Ovary (tissue), 9 donors: ENCODE results near the gene THEM4. TPM values are rescaled to one million over a fixed set of nuclear protein-coding genes. Genes with fewer than 3 reads are reported as not detected.
"Not testable (repeated sequence)": the region's sequence is repeated elsewhere in the genome, so short reads cannot be mapped to it uniquely, and the experiment has no call there.

Experiments used
- DNase-seq, 5 donors: peaks; one replicate each; pipeline ENCODE4 v3.0.0-alpha.2; 2019 to 2020
- H3K27ac ChIP-seq, 2 donors: fragments of 200-600 bp; one replicate each; pipeline versions ENCODE4 v1.5.1 to v1.8.0; 2019 to 2022
- H3K27me3 ChIP-seq: fragments of 200-600 bp; one replicate; pipeline ENCODE4 v1.8.0; 2022
- H3K36me3 ChIP-seq: fragments of 200-600 bp; sonication (generic); one replicate; pipeline ENCODE4 v1.5.1; 2019
- H3K4me1 ChIP-seq: one replicate; pipeline ENCODE4 v1.8.1; 2013; ENCODE audit warnings: mild to moderate bottlenecking, moderate library complexity; ENCODE audit not compliant: insufficient read depth
- H3K4me3 ChIP-seq: fragments of 200-600 bp; sonication (generic); one replicate; pipeline ENCODE4 v1.5.1; 2017
- H3K9me3 ChIP-seq, 2 donors: fragments of 200-600 bp in 1 of 2; sonication (generic) in 1 of 2; one replicate each; pipeline versions ENCODE4 v1.5.1 to v1.8.1; 2013 to 2019; ENCODE audit warnings: mild to moderate bottlenecking in 1 of 2, moderate library complexity in 1 of 2
- CTCF ChIP-seq, 3 donors: fragments of 450-650 bp in 2 of 3; fragments of 200-600 bp in 1 of 3; IDR thresholded peaks; one replicate each; pipeline versions ENCODE4 v1.5.1 to v1.8.0; 2016 to 2022; ENCODE audit warnings: antibody characterized with exemption in 3 of 3, mild to moderate bottlenecking in 1 of 3
- EP300 ChIP-seq: sonication (generic); formaldehyde crosslinking; IDR thresholded peaks from one replicate; pipeline ENCODE4 v1.6.1; 2017; ENCODE audit warnings: antibody characterized with exemption
- POLR2A ChIP-seq: fragments of 450-650 bp; IDR thresholded peaks from one replicate; pipeline ENCODE4 v1.6.1; 2017; ENCODE audit warnings: antibody characterized with exemption, mild to moderate bottlenecking, moderate library complexity
- WGBS, 3 donors: extraction: QIAGEN DNeasy Blood & Tissue Kit in 1 of 3; methylation state at CpG; one replicate each; pipeline versions ENCODE4 v1.1.5 to v1.1.7; 2013 to 2017; 5-methylcytosine and 5-hydroxymethylcytosine counted together
- intact Hi-C, 4 donors: fragments of 100-400 bp; cut with DNase I; formaldehyde crosslinking; loops; one replicate each; pipeline versions ENCODE4 v1.11.0 to v1.15.1; 2022 to 2023
- polyA plus RNA-seq, 2 donors: library from polyadenylated mRNA; stranded (reverse); fragments of 200-250 nt in 1 of 2; fragments of 350-450 nt in 1 of 2; fragmentation: Illumina TruSeq in 1 of 2; extraction: RNeasy Lipid Tissue Mini Kit (QIAGEN cat#74804) in 1 of 2; gene quantifications; one replicate each; pipeline ENCODE4 v1.2.3, GENCODE V29; 2013 to 2014
- total RNA-seq, 7 donors: library from RNA; depleted of rRNA in 2 of 7; stranded (reverse); fragments of >200 nt in 2 of 7; fragmentation: NEBNext Ultra II Directional in 3 of 7; extraction: Animal tissue kit (Norgen Biotek cat#: 25700) in 3 of 7; gene quantifications; one replicate each; pipeline versions ENCODE4 v1.1.0 to v1.2.4, GENCODE V29; 2016 to 2023
- donor health status: DM: no; HTN: no; CAD: no; lungs with moderate emphysema.
- donor health status: DM: no; HTN: no; CAD: no.
- donor health status: Bipolar disorder and iron deficiency.
- donor health status: DM: yes; HTN: yes; CAD: no.
- donor health status: DM: no; HTN: no; CAD: no.
- donor health status: DM: yes; HTN: yes; CAD: no.

Gene THEM4
- total and polyA plus RNA-seq, 9 donors, result 10.4 to 21.8 (median 14.4) TPM

GRCh38 chr1:151905070-151905442 is 4.3 kb downstream of the THEM4 start:
- intact Hi-C loops, result no loop called here
- WGBS, 3 donors, result 40 to 66% (median 54%) methylated on average over 2 of the region's 2 CpGs
- peak overlapping the region in 1 of 2 donors; percentile 19 for H3K27ac ChIP-seq

GRCh38 chr1:151902858-151903257 is 6.5 kb downstream of the THEM4 start:
- peaks cover 4% of the 10 kb centered on the region for H3K4me1 ChIP-seq
- no peaks in the 10 kb centered on the region for H3K36me3 ChIP-seq
- no peaks in the 10 kb centered on the region for H3K27me3 ChIP-seq
- no peak for TF ChIP-seq CTCF (IDR thresholded peaks at IDR 0.05)
- no peak for TF ChIP-seq EP300
- TF ChIP-seq POLR2A, result no peak
- 73 to 86% (median 74%) methylated on average over 2 of the region's 2 CpGs for WGBS, 3 donors
- no peak overlapping the region for H3K4me3 ChIP-seq
- DNase-seq, result no peak
- no peak overlapping the region for H3K27ac ChIP-seq
- intact Hi-C loops, result no loop called here
- H3K9me3 ChIP-seq, result no peaks in the 10 kb centered on the region

More at GRCh38 chr1:151905070-151905442, 4.3 kb downstream of the THEM4 start:
- Histone ChIP-seq H3K4me3 (no peak overlapping the region), H3K9me3 (no peaks in the 10 kb centered on the region), H3K27me3 (no peaks in the 10 kb centered on the region), H3K4me1 (peaks cover 1% of the 10 kb centered on the region), H3K36me3 (no peaks in the 10 kb centered on the region)
- TF ChIP-seq POLR2A (no peak), EP300 (no peak)
- DNase-seq, result peak in 2 of 5 donors; percentile 20 to 39

- H3K4me1 ChIP-seq, H3K9me3 ChIP-seq, H3K4me3 ChIP-seq, intact Hi-C loops, H3K27ac ChIP-seq, DNase-seq, H3K36me3 ChIP-seq, H3K27me3 ChIP-seq: not testable (repeated sequence)
- WGBS, 3 donors, result 96 to 100% (median 96%) methylated on average over 3 of the region's 3 CpGs
These were observed 8.5 kb downstream of the THEM4 start for GRCh38 chr1:151900804-151901203.

GRCh38 chr1:151898519-151898991 is 10.8 kb downstream of the THEM4 start:
- H3K27me3 ChIP-seq, result no peaks in the 10 kb centered on the region
- TF ChIP-seq EP300 (no peak), CTCF (IDR thresholded peaks at IDR 0.05) (no peak), POLR2A (no peak)
- no peaks in the 10 kb centered on the region for H3K9me3 ChIP-seq
- H3K36me3 ChIP-seq, result no peaks in the 10 kb centered on the region
- no peak overlapping the region for H3K27ac ChIP-seq
- peak in 1 of 5 donors; percentile 30 for DNase-seq
- intact Hi-C loops, result no loop called here
- H3K4me1 ChIP-seq, result peaks cover 3% of the 10 kb centered on the region
- no peak overlapping the region for H3K4me3 ChIP-seq
- 86 to 92% (median 88%) methylated on average over 2 of the region's 2 CpGs for WGBS, 3 donors

GRCh38 chr1:151897991-151898431 is 11.3 kb downstream of the THEM4 start:
- no peak overlapping the region for H3K4me3 ChIP-seq
- H3K4me1 ChIP-seq, result peaks cover 3% of the 10 kb centered on the region
- H3K27me3 ChIP-seq, result no peaks in the 10 kb centered on the region
- WGBS, 3 donors, result 81 to 89% (median 89%) methylated on average over 10 of the region's 10 CpGs
- TF ChIP-seq CTCF (IDR thresholded peaks at IDR 0.05), result no peak
- TF ChIP-seq EP300, result no peak
- no peak for TF ChIP-seq POLR2A
- DNase-seq, result no peak
- no peaks in the 10 kb centered on the region for H3K36me3 ChIP-seq
- no peaks in the 10 kb centered on the region for H3K9me3 ChIP-seq
- intact Hi-C loops, result no loop called here
- H3K27ac ChIP-seq, result no peak overlapping the region
